ENCODE data around the gene MTAP. TPM values are rescaled to one million over a fixed set of nuclear protein-coding genes. Genes with fewer than 3 reads are reported as not detected.

Gene MTAP
- total and polyA plus RNA-seq, 10 donors, result 11.9 to 56.3 (median 42.1) TPM

DNA sequence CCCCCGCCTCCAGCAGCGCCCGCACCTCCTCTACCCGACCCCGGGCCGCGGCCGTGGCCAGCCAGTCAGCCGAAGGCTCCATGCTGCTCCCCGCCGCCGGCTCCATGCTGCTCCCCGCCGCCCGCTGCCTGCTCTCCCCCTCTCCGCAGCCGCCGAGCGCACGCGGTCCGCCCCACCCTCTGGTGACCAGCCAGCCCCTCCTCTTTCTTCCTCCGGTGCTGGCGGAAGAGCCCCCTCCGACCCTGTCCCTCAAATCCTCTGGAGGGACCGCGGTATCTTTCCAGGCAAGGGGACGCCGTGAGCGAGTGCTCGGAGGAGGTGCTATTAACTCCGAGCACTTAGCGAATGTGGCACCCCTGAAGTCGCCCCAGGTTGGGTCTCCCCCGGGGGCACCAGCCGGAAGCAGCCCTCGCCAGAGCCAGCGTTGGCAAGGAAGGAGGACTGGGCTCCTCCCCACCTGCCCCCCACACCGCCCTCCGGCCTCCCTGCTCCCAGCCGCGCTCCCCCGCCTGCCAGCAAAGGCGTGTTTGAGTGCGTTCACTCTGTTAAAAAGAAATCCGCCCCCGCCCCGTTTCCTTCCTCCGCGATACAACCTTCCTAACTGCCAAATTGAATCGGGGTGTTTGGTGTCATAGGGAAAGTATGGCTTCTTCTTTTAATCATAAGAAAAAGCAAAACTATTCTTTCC lies 172.4 kb downstream of the MTAP start:
- H3K9me3 ChIP-seq, result peaks cover 0 to 12% (median 0%) of the 10 kb centered on the region in 8 donors
- peaks cover 19 to 100% (median 98%) of the 10 kb centered on the region in 7 donors for H3K27me3 ChIP-seq (replicated peaks in 1 of 7)
- DNase-seq, result peak; percentile 83
- intact Hi-C loops (cut with DNase I; ENCODE audit: low total_unique reads), result no loop called here
- TF ChIP-seq POLR2A (IDR thresholded peaks at IDR 0.05), result no peak
- TF ChIP-seq POLR2AphosphoS5 (IDR thresholded peaks at IDR 0.05), result peak in 2 of 3 donors; percentile 42 to 65
- peaks cover 0 to 6% (median 0%) of the 10 kb centered on the region in 6 donors for H3K36me3 ChIP-seq
- peak overlapping the region; percentile 25 to 72 (median 38) for H3K4me3 ChIP-seq
- WGBS, 5 donors, result 0 to 3% (median 1%) methylated on average over 24 to 51 of the region's 51 CpGs
- H3K4me1 ChIP-seq, result peaks cover 10 to 41% (median 25%) of the 10 kb centered on the region in 6 donors
- H3K27ac ChIP-seq, result no peak overlapping the region

- TF ChIP-seq POLR2A (IDR thresholded peaks at IDR 0.05) (no peak), CTCF (IDR thresholded peaks at IDR 0.05 in 8 of 11, conservative IDR thresholded peaks at IDR 0.05 in 3 of 11) (no peak), POLR2AphosphoS5 (IDR thresholded peaks at IDR 0.05) (no peak)
- Histone ChIP-seq H3K4me3 (no peak overlapping the region), H3K9me3 (no peaks in the 10 kb centered on the region), H3K36me3 (no peaks in the 10 kb centered on the region), H3K27ac (no peak overlapping the region), H3K4me1 (peaks cover 10 to 26% (median 22%) of the 10 kb centered on the region in 6 donors), H3K27me3 (replicated peaks in 1 of 7) (peaks cover 12 to 97% (median 86%) of the 10 kb centered on the region in 7 donors)
- 22 to 33% (median 25%) methylated on average over 19 of the region's 19 CpGs for WGBS, 5 donors
- intact Hi-C loops (cut with DNase I; ENCODE audit: low total_unique reads), result no loop called here
- DNase-seq, result no peak
These were observed 174.0 kb downstream of the MTAP start for GRCh38 chr9:21976334-21976875.

GRCh38 chr9:21982391-21982790 lies 180.0 kb downstream of the MTAP start:
- Histone ChIP-seq H3K27ac (no peak overlapping the region), H3K36me3 (no peaks in the 10 kb centered on the region), H3K27me3 (replicated peaks in 1 of 7) (peaks cover 0 to 94% (median 41%) of the 10 kb centered on the region in 7 donors), H3K9me3 (no peaks in the 10 kb centered on the region), H3K4me3 (no peak overlapping the region), H3K4me1 (peaks cover 0 to 7% (median 0%) of the 10 kb centered on the region in 6 donors)
- TF ChIP-seq POLR2A (IDR thresholded peaks at IDR 0.05) (no peak), POLR2AphosphoS5 (IDR thresholded peaks at IDR 0.05) (no peak), CTCF (IDR thresholded peaks at IDR 0.05 in 8 of 11, conservative IDR thresholded peaks at IDR 0.05 in 3 of 11) (no peak)
- DNase-seq, result no peak
- intact Hi-C loops (cut with DNase I; ENCODE audit: low total_unique reads), result no loop called here
- WGBS, 5 donors, result 58 to 81% (median 68%) methylated on average over 1 of the region's 1 CpG

GRCh38 chr9:21982861-21983560 lies 180.6 kb downstream of the MTAP start:
- Histone ChIP-seq H3K27me3 (replicated peaks in 1 of 7) (peaks cover 0 to 94% (median 37%) of the 10 kb centered on the region in 7 donors), H3K4me3 (no peak overlapping the region), H3K36me3 (no peaks in the 10 kb centered on the region), H3K4me1 (peaks cover 0 to 7% (median 0%) of the 10 kb centered on the region in 6 donors), H3K27ac (no peak overlapping the region), H3K9me3 (no peaks in the 10 kb centered on the region)
- no peak for TF ChIP-seq POLR2A (IDR thresholded peaks at IDR 0.05)
- TF ChIP-seq POLR2AphosphoS5 (IDR thresholded peaks at IDR 0.05), result no peak
- TF ChIP-seq CTCF (IDR thresholded peaks at IDR 0.05 in 8 of 11, conservative IDR thresholded peaks at IDR 0.05 in 3 of 11), result no peak
- no peak for DNase-seq
- intact Hi-C loops (cut with DNase I; ENCODE audit: low total_unique reads), result no loop called here
- WGBS, 5 donors, result 57 to 87% (median 76%) methylated on average over 1 of the region's 1 CpG
